GM12878 (cell line): ENCODE measurements around the gene SIX3. TPM values are rescaled to one million over a fixed set of nuclear protein-coding genes. Genes with fewer than 3 reads are reported as not detected.

ENCODE experiments used
- ATAC-seq: fragments of 200-7000 bp; cut with Tn5 transposase; 3 replicates; pipeline ENCODE4 v1.9.1; 2020; ENCODE audit warnings: mild to moderate bottlenecking, moderate library complexity
- BruUV-seq: library from RNA; stranded (reverse); fragments of 400-500 nt; replicated peaks from 2 replicates; lab custom pipeline; 2021; lab: Mats Ljungman, UMichigan
- CTCF ChIA-PET: fragments of 300-600 bp; sonication (Branson Sonifier 250); formaldehyde crosslinking; extraction: SDS; loops from one replicate; lab custom pipeline; 2021; ENCODE audit warnings: inconsistent platforms; lab: Yijun Ruan, JAX
- POLR2A ChIA-PET: fragments of 350-600 bp; formaldehyde crosslinking; extraction: SDS; loops from one replicate; lab custom pipeline; 2021; ENCODE audit warnings: inconsistent platforms; lab: Charles Lee
- RAD21 ChIA-PET: fragments of 300-600 bp; sonication (Branson Sonifier 250); formaldehyde crosslinking; loops from one replicate; lab custom pipeline; 2023; ENCODE audit warnings: antibody characterized with exemption; ENCODE audit not compliant: unreplicated experiment; lab: Charles Lee
- SMC1A ChIA-PET: fragments of 300-600 bp; sonication (Branson Sonifier 250); formaldehyde crosslinking; loops from one replicate; lab custom pipeline; 2023; ENCODE audit not compliant: unreplicated experiment, uncharacterized antibody; lab: Charles Lee
- DNase-seq: peaks from one replicate; pipeline ENCODE4 v3.0.0-alpha.2; 2011; ENCODE audit warnings: low read depth, low spot score
- FAIRE-seq: peaks from 3 replicates; lab custom pipeline; 2011; peaks lifted over from hg19 to GRCh38; lab: Jason Lieb, UNC
- H2AFZ ChIP-seq: 2 replicates; pipeline ENCODE4 v1.6.0; 2011; ENCODE audit warnings: low read depth, low read length, control low read depth; ENCODE audit not compliant: control insufficient read depth
- H3K27ac ChIP-seq: 2 replicates; pipeline ENCODE4 v1.5.1; 2011; ENCODE audit warnings: control low read depth; ENCODE audit not compliant: control insufficient read depth, insufficient read depth
- H3K27me3 ChIP-seq, 2 experiments: replicated peaks in 1 of 2; 2 replicates each; pipeline versions ENCODE4 v1.6.0 to v1.6.1; 2011; ENCODE audit warnings: low read length in 1 of 2; ENCODE audit not compliant: control insufficient read depth in 2 of 2, insufficient read depth in 2 of 2
- H3K36me3 ChIP-seq, 2 experiments: 2 replicates each; pipeline ENCODE4 v1.5.1; 2011; ENCODE audit warnings: low read length in 1 of 2; ENCODE audit not compliant: control insufficient read depth in 2 of 2, insufficient read depth in 2 of 2
- H3K4me1 ChIP-seq: 2 replicates; pipeline ENCODE4 v1.6.1; 2011; ENCODE audit warnings: mild to moderate bottlenecking, low read length, moderate library complexity, mixed read lengths; ENCODE audit not compliant: control insufficient read depth, insufficient read depth
- H3K4me2 ChIP-seq: 2 replicates; pipeline ENCODE4 v1.6.0; 2011; ENCODE audit warnings: control low read depth; ENCODE audit not compliant: control insufficient read depth, insufficient read depth
- H3K4me3 ChIP-seq: fragments of 200-600 bp; sonication (generic); 2 replicates; pipeline ENCODE4 v1.5.1; 2016
- H3K79me2 ChIP-seq: 2 replicates; pipeline ENCODE4 v1.6.0; 2011; ENCODE audit warnings: low read length; ENCODE audit not compliant: control insufficient read depth, insufficient read depth
- H3K9ac ChIP-seq: 2 replicates; pipeline ENCODE4 v1.8.0; 2011; ENCODE audit warnings: low read length, control low read depth, mixed read lengths; ENCODE audit not compliant: control insufficient read depth, insufficient read depth
- H3K9me3 ChIP-seq: replicated peaks from 3 replicates; pipeline ENCODE4 v1.5.1; 2011; ENCODE audit warnings: mild to moderate bottlenecking, low read length; ENCODE audit not compliant: control insufficient read depth, insufficient read depth
- H4K20me1 ChIP-seq: 2 replicates; pipeline ENCODE4 v1.6.0; 2011; ENCODE audit not compliant: control insufficient read depth, insufficient read depth
- DPF2 ChIP-seq: fragments of 450-650 bp; IDR thresholded peaks from 2 replicates; pipeline ENCODE4 v1.6.1; 2017; ENCODE audit warnings: mild to moderate bottlenecking
- E4F1 ChIP-seq: fragments of 450-650 bp; IDR thresholded peaks from 2 replicates; pipeline ENCODE4 v1.6.1; 2018; ENCODE audit warnings: borderline replicate concordance, mild to moderate bottlenecking; ENCODE audit not compliant: partially characterized antibody
- EP300 ChIP-seq, 2 experiments: fragments of 150-350 bp in 1 of 2; IDR thresholded peaks; 2 replicates each; pipeline ENCODE4 v1.6.1; 2011 to 2012; ENCODE audit warnings: low read depth in 2 of 2, low read length in 2 of 2, borderline replicate concordance in 1 of 2, improper control_type of control experiment in 1 of 2, inconsistent platforms in 1 of 2; ENCODE audit not compliant: control insufficient read depth in 1 of 2
- FOS ChIP-seq: IDR thresholded peaks from 3 replicates; pipeline ENCODE4 v1.6.1; 2011; ENCODE audit warnings: borderline replicate concordance; ENCODE audit not compliant: insufficient read length; ENCODE audit errors: extremely low read depth
- HCFC1 ChIP-seq: fragments of 150-350 bp; IDR thresholded peaks from 2 replicates; pipeline ENCODE4 v1.6.1; 2014; ENCODE audit warnings: low read length
- MAX ChIP-seq: IDR thresholded peaks from 2 replicates; pipeline ENCODE4 v1.6.1; 2012; ENCODE audit warnings: low read depth, low read length, improper control_type of control experiment
- POLR2AphosphoS2 ChIP-seq: IDR thresholded peaks from 2 replicates; pipeline ENCODE4 v1.6.1; 2011; ENCODE audit warnings: low read depth, mild to moderate bottlenecking, low read length, improper control_type of control experiment, moderate library complexity
- POU2F2 ChIP-seq: IDR thresholded peaks from 3 replicates; pipeline ENCODE4 v1.6.1; 2011; ENCODE audit warnings: low read depth, mild to moderate bottlenecking, low read length, borderline replicate concordance
- SMARCA5 ChIP-seq: fragments of 450-650 bp; IDR thresholded peaks from 2 replicates; pipeline ENCODE4 v1.6.1; 2017; ENCODE audit warnings: mild to moderate bottlenecking
- STAT1 ChIP-seq: fragments of 450-650 bp; conservative IDR thresholded peaks from 2 replicates; pipeline ENCODE4 v1.6.1; 2014; ENCODE audit warnings: antibody characterized with exemption, mild to moderate bottlenecking
- YY1 ChIP-seq: IDR thresholded peaks from 2 replicates; pipeline ENCODE4 v1.6.1; 2011; ENCODE audit warnings: low read depth, mild to moderate bottlenecking, low read length
- ZNF592 ChIP-seq: fragments of 450-650 bp; IDR thresholded peaks from 2 replicates; pipeline ENCODE4 v1.6.1; 2017; ENCODE audit warnings: mild to moderate bottlenecking, moderate library complexity
- WGBS: methylation state at CpG from one replicate; pipeline ENCODE4 v1.1.6; 2016; ENCODE audit warnings: low lambda C conversion rate; ENCODE audit not compliant: insufficient replicate concordance, insufficient coverage; ENCODE audit errors: missing lambda C conversion rate; 5-methylcytosine and 5-hydroxymethylcytosine counted together
- in situ Hi-C: fragments of 300-500 bp; cut with MboI; formaldehyde crosslinking; loops from 9 replicates; pipeline ENCODE4 v1.14.3; 2018; ENCODE audit warnings: mixed read lengths
- intact Hi-C: fragments of 100-400 bp; cut with micrococcal nuclease; formaldehyde crosslinking; loops from one replicate; pipeline ENCODE4 v1.14.2; 2022; ENCODE audit not compliant: unreplicated experiment
- polyA plus RNA-seq, 11 experiments: library from polyadenylated mRNA; depleted of rRNA in 4 of 11; unstranded in 6 of 11; stranded (reverse) in 5 of 11; fragments of >200 nt; fragmentation: Nextera tagmentation in 4 of 11; fragmentation: Illumina TruSeq in 1 of 11; extraction: Ambion mirVana in 4 of 11; extraction: Trizol in 1 of 11; gene quantifications; 1 replicate in 1 of 11; 2 replicates in 10 of 11; pipeline versions ENCODE4 v1.2.1 to v1.2.3, GENCODE V29; 2011 to 2016; ENCODE audit warnings: inconsistent platforms in 2 of 11, missing spikeins in 2 of 11, low read depth in 1 of 11
- total RNA-seq, 4 experiments: library from RNA; depleted of rRNA in 3 of 4; stranded (reverse); fragments of >200 nt in 3 of 4; fragmentation: Illumina TruSeq in 1 of 4; extraction: Trizol in 1 of 4; gene quantifications; 2 replicates each; pipeline versions ENCODE4 v1.2.1 to v1.2.3, GENCODE V29; 2013 to 2021

SIX3 gene
- total and polyA plus RNA-seq, 10 of the 15 experiments (the other 5 are each of a cell fraction or from before 2014, with no cell fraction given): 0.05 to 0.42 (median 0.13) TPM; not detected in 4

GRCh38 chr2:44954889-44955592 lies 13.5 kb downstream of the SIX3 start (continued):
- TF ChIP-seq FOS (no peak), EP300 (IDR thresholded peaks at IDR 0.05; ENCODE audit: borderline replicate concordance in 1 of 2, control insufficient read depth in 1 of 2, low read depth in 2 of 2, low read length in 2 of 2) (no peak), POU2F2 (no peak)

- DNase-seq: no peak
- RAD21 ChIA-PET: interaction anchor here (0.7 to 6.4 kb wide), 40 partner anchors 8 to 912 kb away, joined by 3 to 121 read pairs (median 4); partner anchors contain the start of genes CAMKMT and PREPL
- SMC1A ChIA-PET: interaction anchor here (0.7 to 6.2 kb wide), 42 partner anchors 12 to 912 kb away, joined by 3 to 130 read pairs (median 4); no protein-coding TSS in a partner anchor
- intact Hi-C loops (loop anchor here (1.0 to 10.0 kb wide), 8 partner anchors 176 to 868 kb away; no protein-coding TSS in a partner anchor), in situ Hi-C loops (loop anchor here (10.0 kb wide), 3 partner anchors 401 to 911 kb away; no protein-coding TSS in a partner anchor)
- POLR2A ChIA-PET: no interaction called here
- peak overlapping the region; percentile 57; the same call in 1 of the 2 replicates for H3K4me3 ChIP-seq
- H3K9ac ChIP-seq: no peak overlapping the region
- no peaks in the 10 kb centered on the region; the same call in 2 of the 3 replicates for H3K9me3 ChIP-seq
- H3K4me1 ChIP-seq: no peaks in the 10 kb centered on the region; the same call in 1 of the 2 replicates
- BruUV-seq: no TSS peak
- CTCF ChIA-PET: interaction anchor here (0.6 to 11.2 kb wide), 67 partner anchors 8 to 912 kb away, joined by 3 to 321 read pairs (median 5); partner anchors contain the start of genes CAMKMT and PREPL
- FAIRE-seq: no peak
- WGBS: 9% methylated on average over 38 of the region's 38 CpGs
- ATAC-seq: peak; percentile 91
- H3K27ac ChIP-seq: no peak overlapping the region
- H2AFZ ChIP-seq: peak overlapping the region; percentile 29
- H3K79me2 ChIP-seq: no peaks in the 10 kb centered on the region
- H3K4me2 ChIP-seq: peak overlapping the region; percentile 79
- no peaks in the 10 kb centered on the region for H3K36me3 ChIP-seq
- no peaks in the 10 kb centered on the region; the same call in 1 of the 2 replicates for H4K20me1 ChIP-seq
- peaks cover 6 to 24% of the 10 kb centered on the region in 2 experiments for H3K27me3 ChIP-seq
- peak; percentile 82 for TF ChIP-seq SMARCA5
- TF ChIP-seq DPF2: peak; percentile 54; the same call in 1 of the 2 replicates
- TF ChIP-seq POLR2AphosphoS2: no peak
- TF ChIP-seq MAX: peak; percentile 71; the same call in 1 of the 2 replicates
- 0 out of 2 replicates have a peak, but pooled peaks have one; percentile 51 for TF ChIP-seq ZNF592
- TF ChIP-seq E4F1: no peak
- peak; percentile 77 for TF ChIP-seq YY1
- TF ChIP-seq HCFC1: peak; percentile 26; the same call in 1 of the 2 replicates
- 0 out of 2 replicates have a peak, but pooled peaks have one; percentile 28 for TF ChIP-seq STAT1
These were observed 14.3 kb downstream of the SIX3 start for GRCh38 chr2:44955593-44956392.
